AG20443 (cell line): ENCODE results near the gene MMP24.
"Not testable (repeated sequence)": the region's sequence is repeated elsewhere in the genome, so short reads cannot be mapped to it uniquely, and the experiment has no call there.

Source experiments
- DNase-seq: peaks from one replicate; pipeline ENCODE4 v3.0.0; 2012; ENCODE audit warnings: low spot score, mixed read lengths

MMP24 gene

GRCh38 chr20:35257175-35257909, 30.9 kb downstream of the MMP24 start:
- no peak for DNase-seq

GRCh38 chr20:35260426-35260825, 33.9 kb downstream of the MMP24 start:
- no peak for DNase-seq

- not testable (repeated sequence) for DNase-seq
These were observed 35.8 kb downstream of the MMP24 start for GRCh38 chr20:35262321-35262720.

GRCh38 chr20:35262731-35263531, 36.4 kb downstream of the MMP24 start:
- peak; percentile 79 for DNase-seq

GRCh38 chr20:35263532-35264341, 37.2 kb downstream of the MMP24 start:
- DNase-seq: no peak

GRCh38 chr20:35264755-35265154, 38.3 kb downstream of the MMP24 start:
- DNase-seq: no peak

GRCh38 chr20:35267092-35267491, 40.6 kb downstream of the MMP24 start:
- DNase-seq: no peak

- DNase-seq: peak; percentile 84
These were observed 42.7 kb downstream of the MMP24 start for GRCh38 chr20:35269055-35269781.

- DNase-seq: no peak
These were observed 43.8 kb downstream of the MMP24 start for GRCh38 chr20:35270021-35270902.

GRCh38 chr20:35271073-35271882, 44.8 kb downstream of the MMP24 start:
- DNase-seq: no peak

- DNase-seq: peak; percentile 35
These were observed 45.4 kb downstream of the MMP24 start for GRCh38 chr20:35271904-35272303.

- no peak for DNase-seq
These were observed 47.1 kb downstream of the MMP24 start for GRCh38 chr20:35273449-35274171.

- DNase-seq: no peak
These were observed 47.9 kb downstream of the MMP24 start for GRCh38 chr20:35274172-35275092.

- no peak for DNase-seq
These were observed 49.3 kb downstream of the MMP24 start for GRCh38 chr20:35275741-35276251.

- no peak for DNase-seq
These were observed 49.9 kb downstream of the MMP24 start for GRCh38 chr20:35276408-35276807.

GRCh38 chr20:35277127-35277526, 50.6 kb downstream of the MMP24 start:
- no peak for DNase-seq

GRCh38 chr20:35277531-35278395, 51.3 kb downstream of the MMP24 start, which contains the start of gene MMP24OS:
MMP24OS (minus strand) TSS chr20:35278122; CDS start chr20:35277929, 193 bp downstream.
- peak; percentile 96 for DNase-seq
